WERI-Rb-1 (cell line): Measurements from ENCODE around the gene TMEM59L.
A peak's percentile ranks its signal among the peaks of the same experiment; 100 is the strongest.

Source experiments
- DNase-seq: peaks from one replicate; pipeline ENCODE4 v3.0.0-alpha.2; 2020
- H3K27ac ChIP-seq: fragments of 250-450 bp; sonication (Bioruptor Pico); 2 replicates; pipeline ENCODE4 v1.5.1; 2020; ENCODE audit warnings: mild to moderate bottlenecking, moderate library complexity
- H3K27me3 ChIP-seq: fragments of 250-450 bp; sonication (Bioruptor Pico); 2 replicates; pipeline ENCODE4 v1.5.1; 2021; ENCODE audit warnings: mild to moderate bottlenecking, low read depth, moderate library complexity; ENCODE audit not compliant: insufficient read depth, severe bottlenecking
- H3K36me3 ChIP-seq: fragments of 250-450 bp; sonication (Bioruptor Pico); 2 replicates; pipeline ENCODE4 v1.5.1; 2020; ENCODE audit warnings: mild to moderate bottlenecking, moderate library complexity
- H3K4me3 ChIP-seq: 2 replicates; pipeline ENCODE4 v1.5.1; 2011; ENCODE audit warnings: low read depth, mild to moderate bottlenecking, control low read depth, low read length
- H3K9me3 ChIP-seq: fragments of 250-450 bp; sonication (Bioruptor Pico); 2 replicates; pipeline ENCODE4 v1.5.1; 2021; ENCODE audit warnings: mild to moderate bottlenecking, moderate library complexity; ENCODE audit not compliant: severe bottlenecking
- TF ChIP-seq, protein P1 (sequence below): IDR thresholded peaks from 2 replicates; pipeline ENCODE4 v1.5.1; 2011; ENCODE audit warnings: low read depth, mild to moderate bottlenecking, control low read depth, inconsistent platforms, low read length

The TMEM59L gene

DNA sequence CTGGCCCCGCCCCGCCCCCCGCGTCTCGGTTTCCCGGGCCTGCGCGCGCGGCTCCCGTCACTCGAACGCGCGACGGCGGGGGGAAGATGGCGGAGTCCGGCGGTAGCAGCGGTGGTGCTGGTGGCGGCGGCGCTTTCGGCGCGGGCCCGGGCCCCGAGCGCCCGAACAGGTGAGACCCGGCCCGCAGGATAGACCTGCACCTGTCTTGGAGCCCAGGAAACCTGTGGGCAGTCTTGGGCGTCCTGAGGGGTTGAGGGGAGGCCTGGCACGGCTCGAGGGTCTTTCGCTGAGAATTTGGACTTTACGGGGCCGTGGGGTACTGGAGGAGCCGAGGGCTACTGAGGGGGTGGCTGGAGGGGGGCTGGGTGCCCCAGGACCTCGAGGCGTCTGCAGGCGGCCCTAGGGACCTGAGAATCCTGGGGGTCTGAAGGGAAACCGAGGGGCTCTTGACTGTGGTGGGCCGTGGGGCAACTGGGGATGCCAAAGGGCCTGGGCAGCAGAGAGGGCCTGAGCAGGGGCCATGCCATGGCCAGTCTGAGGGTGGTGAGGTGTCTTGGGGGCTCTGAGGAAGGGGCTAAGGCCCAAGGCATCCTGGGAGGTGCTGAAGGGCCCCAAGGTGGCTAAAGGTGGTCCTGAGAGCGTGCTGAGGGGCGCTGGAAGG is 24.4 kb downstream of the TMEM59L start, which contains the start of gene KLHL26:
KLHL26 (plus strand) TSS at position 60 of the 661 bp plus-strand sequence; CDS start at position 87, 27 bp downstream.
- Histone ChIP-seq H3K4me3 (peak within 1 kb of the TSS; percentile 89), H3K36me3 (peaks cover 3% of the 10 kb centered on the region; the same call in 1 of the 2 replicates), H3K27ac (peak within 1 kb of the TSS; percentile 73), H3K9me3 (no peaks in the 10 kb centered on the region), H3K27me3 (no peaks in the 10 kb centered on the region)
- no peak for DNase-seq
- TF ChIP-seq, protein P1, sequence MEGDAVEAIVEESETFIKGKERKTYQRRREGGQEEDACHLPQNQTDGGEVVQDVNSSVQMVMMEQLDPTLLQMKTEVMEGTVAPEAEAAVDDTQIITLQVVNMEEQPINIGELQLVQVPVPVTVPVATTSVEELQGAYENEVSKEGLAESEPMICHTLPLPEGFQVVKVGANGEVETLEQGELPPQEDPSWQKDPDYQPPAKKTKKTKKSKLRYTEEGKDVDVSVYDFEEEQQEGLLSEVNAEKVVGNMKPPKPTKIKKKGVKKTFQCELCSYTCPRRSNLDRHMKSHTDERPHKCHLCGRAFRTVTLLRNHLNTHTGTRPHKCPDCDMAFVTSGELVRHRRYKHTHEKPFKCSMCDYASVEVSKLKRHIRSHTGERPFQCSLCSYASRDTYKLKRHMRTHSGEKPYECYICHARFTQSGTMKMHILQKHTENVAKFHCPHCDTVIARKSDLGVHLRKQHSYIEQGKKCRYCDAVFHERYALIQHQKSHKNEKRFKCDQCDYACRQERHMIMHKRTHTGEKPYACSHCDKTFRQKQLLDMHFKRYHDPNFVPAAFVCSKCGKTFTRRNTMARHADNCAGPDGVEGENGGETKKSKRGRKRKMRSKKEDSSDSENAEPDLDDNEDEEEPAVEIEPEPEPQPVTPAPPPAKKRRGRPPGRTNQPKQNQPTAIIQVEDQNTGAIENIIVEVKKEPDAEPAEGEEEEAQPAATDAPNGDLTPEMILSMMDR = no peak

- Histone ChIP-seq H3K27me3 (no peaks in the 10 kb centered on the region), H3K9me3 (no peaks in the 10 kb centered on the region), H3K4me3 (peak overlapping the region; percentile 89), H3K27ac (no peak overlapping the region), H3K36me3 (peaks cover 3% of the 10 kb centered on the region; the same call in 1 of the 2 replicates)
- no peak for DNase-seq
- TF ChIP-seq, protein P1 = no peak
Measured at GRCh38 chr19:18637673-18638630, 25.3 kb downstream of the TMEM59L start.

DNA sequence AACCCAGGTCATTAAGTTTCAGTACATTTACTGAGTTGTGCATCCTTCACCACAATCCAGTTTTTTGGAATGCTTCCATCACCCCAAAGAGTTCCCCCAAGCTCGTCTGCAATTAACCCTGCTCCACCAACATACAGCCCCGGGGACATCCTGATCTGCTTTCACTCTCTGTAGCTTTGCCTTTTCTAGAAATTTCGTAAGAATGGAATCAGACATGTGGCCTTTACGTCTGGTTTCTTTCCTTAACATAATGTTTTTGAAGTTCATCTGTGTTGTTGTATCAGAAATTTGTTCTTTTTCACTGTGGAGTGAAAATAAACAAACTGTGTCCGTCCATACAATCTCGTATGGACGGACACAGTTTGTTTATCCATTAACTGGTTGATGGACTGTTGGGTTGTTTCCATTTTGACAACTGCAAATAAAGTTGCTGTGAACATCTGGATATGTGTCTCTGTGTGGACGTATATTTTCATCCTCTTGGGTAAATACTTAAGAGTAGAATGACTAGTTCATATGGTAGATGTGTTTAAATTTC is 27.1 kb downstream of the TMEM59L start:
- no peak for DNase-seq
- H3K4me3 ChIP-seq = no peak overlapping the region
- no peaks in the 10 kb centered on the region for H3K9me3 ChIP-seq
- no peak overlapping the region for H3K27ac ChIP-seq
- TF ChIP-seq, protein P1 = no peak
- H3K27me3 ChIP-seq = no peaks in the 10 kb centered on the region
- H3K36me3 ChIP-seq = peaks cover 3% of the 10 kb centered on the region; the same call in 1 of the 2 replicates

DNA sequence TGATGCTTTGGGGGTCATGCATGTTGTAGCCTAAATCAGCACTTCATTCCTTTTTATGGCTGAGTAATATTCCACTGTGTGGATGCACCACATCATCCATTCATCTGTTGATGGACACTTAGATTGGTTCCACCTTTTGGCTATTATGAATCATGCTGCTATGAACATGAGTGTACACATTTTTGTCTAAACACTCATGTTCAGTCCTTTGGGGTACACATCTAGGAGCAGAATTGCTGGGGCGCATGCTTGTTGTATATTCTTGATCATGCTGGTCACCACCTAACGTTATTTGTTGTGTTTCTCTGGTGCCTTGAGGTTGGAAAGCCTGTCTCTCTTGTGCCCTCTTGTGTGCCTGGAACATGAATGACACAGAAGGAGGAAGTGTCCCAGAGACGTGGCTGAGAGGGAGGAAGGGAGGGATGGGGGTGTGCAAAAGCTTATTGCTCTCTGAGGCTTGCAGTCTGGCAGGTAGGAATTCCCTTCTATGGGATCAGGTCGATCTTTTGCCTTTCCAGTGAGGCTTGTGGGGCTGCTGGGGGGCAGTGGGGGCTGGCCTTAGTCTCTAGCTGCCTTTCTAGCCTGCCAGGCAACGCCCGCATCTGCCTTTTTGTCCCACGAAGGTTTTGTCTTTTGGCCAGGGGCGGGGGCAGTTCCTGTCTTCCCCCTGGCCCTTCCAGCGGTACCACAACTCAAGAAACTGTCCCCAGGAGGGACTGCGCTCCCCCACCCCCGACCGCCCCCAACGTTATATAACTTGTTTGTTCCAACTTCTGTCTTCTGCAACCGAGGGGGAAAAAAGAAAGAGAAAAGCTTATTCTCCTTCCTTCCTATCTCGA is 31.7 kb downstream of the TMEM59L start:
- TF ChIP-seq, protein P1 = no peak
- H3K27me3 ChIP-seq = no peaks in the 10 kb centered on the region
- no peak for DNase-seq
- H3K27ac ChIP-seq = no peak overlapping the region
- H3K9me3 ChIP-seq = no peaks in the 10 kb centered on the region
- H3K4me3 ChIP-seq = no peak overlapping the region
- H3K36me3 ChIP-seq = peaks cover 3% of the 10 kb centered on the region; the same call in 1 of the 2 replicates

- TF ChIP-seq, protein P1 = no peak
- Histone ChIP-seq H3K27ac (no peak overlapping the region), H3K36me3 (no peaks in the 10 kb centered on the region), H3K27me3 (no peaks in the 10 kb centered on the region), H3K4me3 (no peak overlapping the region), H3K9me3 (no peaks in the 10 kb centered on the region)
- DNase-seq = no peak
Measured at GRCh38 chr19:18645035-18645511, 32.4 kb downstream of the TMEM59L start.
